ENCODE results near the gene ACTC1.

GRCh38 chr15:34749691-34750090 lies 45.7 kb downstream of the ACTC1 start:
- no peak for TF ChIP-seq POLR2A (IDR thresholded peaks at IDR 0.05)
- no peak for TF ChIP-seq CTCF (IDR thresholded peaks at IDR 0.05)

All from esophagus squamous epithelium (tissue), 4 donors.